ENCODE results near the gene CREB5. TPM values are rescaled to one million over a fixed set of nuclear protein-coding genes. Genes with fewer than 3 reads are reported as not detected.

CREB5 gene
- total RNA-seq, 4 donors from 2014 or later, result 0.88 to 31.4 (median 15.9) TPM

DNA sequence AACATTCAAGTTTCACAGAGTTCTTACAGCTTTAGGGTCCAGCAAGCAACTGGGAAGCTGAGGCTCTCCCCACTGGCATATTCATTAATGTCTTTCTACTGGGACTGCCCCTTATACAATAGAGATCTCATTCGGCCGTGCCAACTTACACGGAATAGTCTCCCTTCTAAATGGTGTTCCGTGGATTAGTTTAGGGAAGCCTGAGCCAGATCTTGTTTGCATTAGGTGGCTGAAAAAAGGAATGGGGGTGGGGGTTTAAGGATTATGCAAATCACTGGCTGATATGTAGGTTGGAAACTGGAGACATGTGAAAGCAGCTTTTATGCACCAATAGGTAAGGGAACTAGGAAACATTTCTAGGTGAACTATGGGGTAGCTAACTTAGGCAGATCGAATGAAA, 327.5 kb downstream of the CREB5 start:
- no peaks in the 10 kb centered on the region for H3K9me3 ChIP-seq
- H3K36me3 ChIP-seq, result no peaks in the 10 kb centered on the region
- no peak overlapping the region for H3K4me3 ChIP-seq
- TF ChIP-seq POLR2A (IDR thresholded peaks at IDR 0.05), result no peak
- TF ChIP-seq, protein P1, sequence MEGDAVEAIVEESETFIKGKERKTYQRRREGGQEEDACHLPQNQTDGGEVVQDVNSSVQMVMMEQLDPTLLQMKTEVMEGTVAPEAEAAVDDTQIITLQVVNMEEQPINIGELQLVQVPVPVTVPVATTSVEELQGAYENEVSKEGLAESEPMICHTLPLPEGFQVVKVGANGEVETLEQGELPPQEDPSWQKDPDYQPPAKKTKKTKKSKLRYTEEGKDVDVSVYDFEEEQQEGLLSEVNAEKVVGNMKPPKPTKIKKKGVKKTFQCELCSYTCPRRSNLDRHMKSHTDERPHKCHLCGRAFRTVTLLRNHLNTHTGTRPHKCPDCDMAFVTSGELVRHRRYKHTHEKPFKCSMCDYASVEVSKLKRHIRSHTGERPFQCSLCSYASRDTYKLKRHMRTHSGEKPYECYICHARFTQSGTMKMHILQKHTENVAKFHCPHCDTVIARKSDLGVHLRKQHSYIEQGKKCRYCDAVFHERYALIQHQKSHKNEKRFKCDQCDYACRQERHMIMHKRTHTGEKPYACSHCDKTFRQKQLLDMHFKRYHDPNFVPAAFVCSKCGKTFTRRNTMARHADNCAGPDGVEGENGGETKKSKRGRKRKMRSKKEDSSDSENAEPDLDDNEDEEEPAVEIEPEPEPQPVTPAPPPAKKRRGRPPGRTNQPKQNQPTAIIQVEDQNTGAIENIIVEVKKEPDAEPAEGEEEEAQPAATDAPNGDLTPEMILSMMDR (IDR thresholded peaks at IDR 0.05), result no peak
- H3K4me1 ChIP-seq, result no peaks in the 10 kb centered on the region
- DNase-seq, result no peak
- H3K27ac ChIP-seq, result no peak overlapping the region
- H3K27me3 ChIP-seq, result no peaks in the 10 kb centered on the region

DNA sequence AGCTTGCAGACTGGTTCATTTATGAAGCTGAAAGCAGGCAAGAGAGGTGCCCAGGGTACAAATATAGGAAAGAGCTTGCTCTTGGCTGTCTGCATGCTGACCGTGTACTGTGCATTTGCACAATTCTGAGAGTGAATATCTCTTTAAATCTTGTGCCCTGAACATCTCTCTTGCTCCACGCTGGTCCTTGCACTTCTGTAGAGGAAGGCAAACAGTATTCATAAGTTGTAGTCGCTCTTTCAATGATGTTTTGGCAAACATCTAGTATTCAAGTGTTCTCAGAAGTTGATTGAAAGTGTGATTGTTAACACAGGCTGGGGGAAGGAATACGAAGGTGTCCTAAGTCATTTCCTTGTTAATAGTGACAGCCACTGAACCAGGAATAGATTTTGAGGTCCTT, 332.6 kb downstream of the CREB5 start:
- no peaks in the 10 kb centered on the region for H3K4me1 ChIP-seq
- H3K36me3 ChIP-seq, result no peaks in the 10 kb centered on the region
- no peaks in the 10 kb centered on the region for H3K9me3 ChIP-seq
- H3K27me3 ChIP-seq, result no peaks in the 10 kb centered on the region
- no peak for DNase-seq
- no peak overlapping the region for H3K4me3 ChIP-seq
- TF ChIP-seq, protein P1 (IDR thresholded peaks at IDR 0.05), result no peak
- no peak for TF ChIP-seq POLR2A (IDR thresholded peaks at IDR 0.05)
- no peak overlapping the region for H3K27ac ChIP-seq

DNA sequence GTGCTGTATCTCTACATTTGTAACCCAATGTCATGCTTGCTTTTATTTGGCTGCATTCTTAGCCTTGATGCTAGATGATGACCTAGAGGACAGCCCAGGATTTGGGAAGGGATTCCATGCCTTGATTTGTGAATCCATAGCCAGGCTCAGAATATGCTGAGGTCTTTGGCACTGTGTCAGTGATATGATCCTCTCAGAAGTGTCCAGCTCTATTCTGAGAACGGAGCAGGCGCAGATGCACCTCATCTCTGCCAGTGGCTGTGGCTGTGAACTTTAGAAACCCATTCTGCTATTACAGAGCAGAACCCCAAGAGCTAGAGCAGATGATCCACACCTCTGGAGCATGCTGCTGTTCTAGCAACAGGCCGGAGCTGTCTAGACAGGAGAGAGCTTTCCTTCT, 333.0 kb downstream of the CREB5 start:
- H3K27ac ChIP-seq, result no peak overlapping the region
- H3K9me3 ChIP-seq, result no peaks in the 10 kb centered on the region
- no peaks in the 10 kb centered on the region for H3K36me3 ChIP-seq
- DNase-seq, result no peak
- H3K27me3 ChIP-seq, result no peaks in the 10 kb centered on the region
- TF ChIP-seq POLR2A (IDR thresholded peaks at IDR 0.05), result no peak
- TF ChIP-seq, protein P1 (IDR thresholded peaks at IDR 0.05), result no peak
- no peaks in the 10 kb centered on the region for H3K4me1 ChIP-seq
- no peak overlapping the region for H3K4me3 ChIP-seq

DNA sequence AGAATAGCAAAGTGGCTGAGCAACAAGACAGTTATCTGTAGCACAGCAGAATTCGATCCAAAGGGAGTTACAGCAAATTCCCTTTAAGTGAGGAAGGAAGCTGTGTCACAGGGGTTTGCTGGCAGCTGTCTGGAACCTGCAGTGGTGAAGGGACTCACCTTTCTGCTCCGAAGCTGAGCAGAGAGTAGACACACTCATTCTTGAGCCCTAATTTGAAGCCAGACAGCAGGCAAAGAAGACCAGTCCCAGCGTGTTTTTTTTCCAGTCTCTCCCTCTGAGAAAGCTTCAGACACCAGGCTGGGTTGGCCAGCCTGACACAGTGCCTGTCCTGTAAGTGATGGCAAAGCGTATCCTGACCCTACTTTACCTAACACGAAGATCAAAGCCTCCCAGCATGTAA, 335.1 kb downstream of the CREB5 start:
- Histone ChIP-seq H3K36me3 (no peaks in the 10 kb centered on the region), H3K9me3 (no peaks in the 10 kb centered on the region), H3K4me1 (no peaks in the 10 kb centered on the region), H3K27ac (no peak overlapping the region), H3K4me3 (no peak overlapping the region), H3K27me3 (no peaks in the 10 kb centered on the region)
- TF ChIP-seq, protein P1 (IDR thresholded peaks at IDR 0.05), result no peak
- TF ChIP-seq POLR2A (IDR thresholded peaks at IDR 0.05), result no peak
- no peak for DNase-seq

DNA sequence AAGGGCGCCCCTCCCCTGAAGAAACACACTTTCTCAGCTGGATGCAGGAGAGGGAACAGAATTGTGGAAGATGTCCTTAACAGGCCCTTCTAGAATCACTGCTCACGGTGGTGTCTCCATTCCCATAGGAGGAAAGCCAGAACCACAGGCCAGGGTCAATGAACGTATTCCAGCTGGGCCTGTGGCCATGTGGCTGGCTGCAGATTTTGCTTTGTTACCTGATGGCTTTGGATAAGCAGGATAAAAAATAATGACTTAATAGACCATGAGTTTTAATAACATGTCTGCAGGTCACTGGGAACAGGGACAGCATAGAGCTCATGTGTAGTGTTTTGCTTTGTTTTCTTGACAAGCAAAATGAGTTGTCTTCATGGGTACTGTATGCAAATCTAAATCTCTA, 335.5 kb downstream of the CREB5 start:
- Histone ChIP-seq H3K27me3 (no peaks in the 10 kb centered on the region), H3K4me3 (no peak overlapping the region), H3K4me1 (no peaks in the 10 kb centered on the region), H3K27ac (no peak overlapping the region), H3K36me3 (no peaks in the 10 kb centered on the region), H3K9me3 (no peaks in the 10 kb centered on the region)
- DNase-seq, result no peak
- TF ChIP-seq, protein P1 (IDR thresholded peaks at IDR 0.05), result no peak
- no peak for TF ChIP-seq POLR2A (IDR thresholded peaks at IDR 0.05)

DNA sequence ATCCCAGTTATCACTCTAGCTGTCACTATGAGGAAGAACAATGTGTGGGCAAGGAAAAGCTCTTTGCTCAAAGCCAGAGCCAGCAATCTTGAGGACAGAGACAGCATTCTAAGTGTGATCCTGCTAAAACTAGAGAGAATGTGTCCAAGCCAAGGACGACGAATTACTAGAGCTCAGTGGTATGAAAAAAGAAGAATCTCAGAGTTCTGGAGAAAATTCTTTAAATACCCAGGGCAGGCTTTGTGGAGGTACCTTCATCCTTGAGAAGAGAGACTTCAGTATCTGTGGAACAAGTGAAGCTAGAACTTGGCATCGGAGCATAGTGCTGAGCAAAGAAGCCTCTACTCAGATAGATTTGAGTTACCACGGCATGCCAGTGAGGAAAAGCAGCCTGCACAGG, 336.0 kb downstream of the CREB5 start:
- Histone ChIP-seq H3K4me1 (no peaks in the 10 kb centered on the region), H3K27me3 (no peaks in the 10 kb centered on the region), H3K27ac (no peak overlapping the region), H3K36me3 (no peaks in the 10 kb centered on the region), H3K4me3 (no peak overlapping the region), H3K9me3 (no peaks in the 10 kb centered on the region)
- TF ChIP-seq, protein P1 (IDR thresholded peaks at IDR 0.05), result no peak
- no peak for TF ChIP-seq POLR2A (IDR thresholded peaks at IDR 0.05)
- no peak for DNase-seq
